Stimulated activated naive CD8-positive, alpha-beta T cell treated with anti-CD3 and anti-CD28 coated beads, Interleukin-15, Interleukin-2, amounts not matched to agents 100 ng/mL and 50 ng/mL, for 24 hours (primary cell): ENCODE results near the gene SMURF1.
"Not testable (repeated sequence)": the region's sequence is repeated elsewhere in the genome, so short reads cannot be mapped to it uniquely, and the experiment has no call there.

ENCODE experiments used
- H3K27ac Mint-ChIP-seq: one replicate; pipeline ENCODE4 v1.8.0; 2021; ENCODE audit warnings: mild to moderate bottlenecking, mixed read lengths
- H3K27me3 Mint-ChIP-seq: one replicate; pipeline ENCODE4 v1.8.0; 2021; ENCODE audit warnings: mixed read lengths
- H3K36me3 Mint-ChIP-seq: one replicate; pipeline ENCODE4 v1.8.0; 2021; ENCODE audit warnings: low read depth, mixed read lengths
- H3K4me1 Mint-ChIP-seq: one replicate; pipeline ENCODE4 v1.8.0; 2021; ENCODE audit warnings: low read depth, mixed read lengths
- H3K4me3 Mint-ChIP-seq: one replicate; pipeline ENCODE4 v1.8.0; 2021; ENCODE audit warnings: mild to moderate bottlenecking, mixed read lengths
- H3K9me3 Mint-ChIP-seq: one replicate; pipeline ENCODE4 v1.8.0; 2021; ENCODE audit warnings: mixed read lengths

SMURF1 gene

DNA sequence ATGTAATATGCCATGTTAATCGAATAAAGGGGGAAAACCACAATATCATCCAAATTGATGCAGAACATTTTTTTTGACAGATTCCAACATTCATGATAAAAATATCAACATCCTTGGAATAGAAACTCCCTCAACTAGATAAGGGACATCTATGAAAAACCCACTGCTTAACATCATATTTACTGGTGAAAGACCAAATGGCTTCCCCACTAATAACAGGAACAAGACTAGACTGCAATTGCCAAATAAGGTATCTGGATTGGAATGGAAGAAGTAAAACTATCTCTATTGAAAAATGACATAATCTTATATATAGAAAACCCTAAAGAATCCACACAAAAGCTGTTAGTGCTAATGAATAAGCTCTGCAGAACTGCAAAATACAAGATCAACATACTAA, 27.8 kb downstream of the SMURF1 start:
- Mint-ChIP-seq H3K9me3 (peaks cover 6% of the 10 kb centered on the region), H3K27me3 (no peaks in the 10 kb centered on the region), H3K36me3 (peaks cover 39% of the 10 kb centered on the region), H3K4me1 (peaks cover 45% of the 10 kb centered on the region), H3K27ac (no peak overlapping the region), H3K4me3 (no peak overlapping the region)

DNA sequence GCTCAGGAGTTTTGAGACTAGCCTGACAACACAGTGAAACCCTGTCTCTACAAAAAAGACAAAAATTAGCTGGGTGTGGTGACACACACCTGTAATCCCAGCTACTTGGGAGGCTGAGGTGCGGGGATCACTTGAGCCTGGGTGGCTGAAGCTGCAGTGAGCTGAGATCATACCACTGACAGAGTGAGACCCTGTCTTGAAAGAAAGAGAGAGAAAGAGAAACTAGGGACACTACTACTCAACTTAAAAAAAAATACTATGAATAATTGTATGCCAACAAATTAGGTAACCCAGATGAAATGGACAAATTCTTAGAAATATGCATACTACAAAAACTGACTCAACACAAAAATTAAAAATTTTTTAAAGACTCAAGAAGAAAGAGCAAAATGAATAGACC, 28.5 kb downstream of the SMURF1 start:
- Mint-ChIP-seq H3K4me3 (no peak overlapping the region), H3K4me1 (peaks cover 43% of the 10 kb centered on the region), H3K27ac (no peak overlapping the region), H3K27me3 (no peaks in the 10 kb centered on the region), H3K9me3 (peaks cover 6% of the 10 kb centered on the region), H3K36me3 (peaks cover 32% of the 10 kb centered on the region)

DNA sequence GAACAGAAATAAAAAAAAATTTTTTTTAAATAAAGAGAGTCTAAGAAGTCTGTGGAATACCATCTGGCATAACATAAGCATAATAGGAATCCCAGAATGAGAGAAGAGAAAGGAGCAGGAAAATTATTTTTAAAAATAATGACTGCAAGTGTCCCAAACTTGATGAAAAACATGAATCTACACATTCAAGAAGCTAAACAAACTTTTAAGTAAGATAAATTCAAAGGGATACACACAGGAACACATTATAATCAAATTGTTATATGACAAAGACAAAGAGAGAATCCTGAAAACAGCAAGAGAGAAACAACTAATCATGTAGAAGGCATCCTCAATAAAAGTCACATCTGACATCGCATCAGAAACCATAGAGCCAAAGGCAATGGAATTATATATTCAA, 30.9 kb downstream of the SMURF1 start:
- no peaks in the 10 kb centered on the region for H3K9me3 Mint-ChIP-seq
- H3K27me3 Mint-ChIP-seq = no peaks in the 10 kb centered on the region
- H3K4me1 Mint-ChIP-seq = peaks cover 61% of the 10 kb centered on the region
- H3K4me3 Mint-ChIP-seq = no peak overlapping the region
- H3K27ac Mint-ChIP-seq = no peak overlapping the region
- H3K36me3 Mint-ChIP-seq = peaks cover 16% of the 10 kb centered on the region

DNA sequence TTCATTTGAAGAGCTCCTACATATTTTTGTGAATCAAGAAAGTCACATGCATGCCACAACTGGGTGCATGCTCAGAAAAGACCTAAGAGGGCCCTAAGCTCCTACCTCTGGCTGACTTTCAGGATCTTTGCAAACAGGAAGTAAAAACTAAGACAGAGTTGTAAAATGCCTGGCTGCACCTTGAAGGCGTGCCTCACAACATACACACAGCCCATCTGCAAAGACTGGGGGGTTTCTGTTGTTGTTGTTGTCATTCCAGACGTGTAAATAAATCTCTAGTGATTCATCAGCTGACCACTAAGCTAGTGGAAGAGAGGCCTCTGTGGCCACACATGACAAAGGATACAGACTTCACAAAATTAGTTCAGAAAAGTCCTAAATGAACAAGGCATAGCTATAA, 31.8 kb downstream of the SMURF1 start:
- peaks cover 15% of the 10 kb centered on the region for H3K36me3 Mint-ChIP-seq
- no peaks in the 10 kb centered on the region for H3K9me3 Mint-ChIP-seq
- no peak overlapping the region for H3K27ac Mint-ChIP-seq
- H3K4me3 Mint-ChIP-seq = no peak overlapping the region
- H3K4me1 Mint-ChIP-seq = peaks cover 66% of the 10 kb centered on the region
- no peaks in the 10 kb centered on the region for H3K27me3 Mint-ChIP-seq

- Mint-ChIP-seq H3K36me3 (peaks cover 15% of the 10 kb centered on the region), H3K4me1 (peaks cover 69% of the 10 kb centered on the region), H3K27ac (no peak overlapping the region), H3K4me3 (no peak overlapping the region), H3K9me3 (no peaks in the 10 kb centered on the region), H3K27me3 (no peaks in the 10 kb centered on the region)
Observed at GRCh38 chr7:99111591-99111990, 32.3 kb downstream of the SMURF1 start.

GRCh38 chr7:99109108-99110051, 34.5 kb downstream of the SMURF1 start:
- peaks cover 8% of the 10 kb centered on the region for H3K36me3 Mint-ChIP-seq
- no peaks in the 10 kb centered on the region for H3K9me3 Mint-ChIP-seq
- H3K4me3 Mint-ChIP-seq = no peak overlapping the region
- H3K27ac Mint-ChIP-seq = peak overlapping the region; percentile 39
- no peaks in the 10 kb centered on the region for H3K27me3 Mint-ChIP-seq
- H3K4me1 Mint-ChIP-seq = peaks cover 62% of the 10 kb centered on the region

DNA sequence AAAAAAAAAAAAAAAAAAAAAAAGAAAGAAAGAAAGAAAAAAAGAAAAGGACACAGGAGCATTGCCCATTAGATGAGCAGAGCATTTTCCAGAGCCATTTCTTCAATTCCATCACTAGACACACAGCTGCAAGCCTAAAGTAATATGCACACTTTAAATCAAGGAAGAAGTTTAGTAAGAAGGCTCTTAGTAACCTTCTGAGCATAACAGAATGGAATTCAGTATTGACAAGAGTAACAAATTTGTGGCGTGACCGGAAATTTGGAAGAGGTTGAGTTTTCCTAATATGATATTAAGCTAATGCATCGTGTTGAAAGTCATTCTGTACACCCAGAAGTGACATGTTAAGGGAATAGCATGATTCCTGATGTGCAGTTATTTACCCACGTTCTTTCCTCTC, 35.3 kb downstream of the SMURF1 start:
- no peaks in the 10 kb centered on the region for H3K9me3 Mint-ChIP-seq
- peaks cover 70% of the 10 kb centered on the region for H3K4me1 Mint-ChIP-seq
- H3K27ac Mint-ChIP-seq = peak overlapping the region; percentile 39
- no peaks in the 10 kb centered on the region for H3K27me3 Mint-ChIP-seq
- no peak overlapping the region for H3K4me3 Mint-ChIP-seq
- peaks cover 6% of the 10 kb centered on the region for H3K36me3 Mint-ChIP-seq

GRCh38 chr7:99106821-99107241, 37.1 kb downstream of the SMURF1 start:
- H3K4me3 Mint-ChIP-seq = no peak overlapping the region
- no peaks in the 10 kb centered on the region for H3K27me3 Mint-ChIP-seq
- H3K9me3 Mint-ChIP-seq = no peaks in the 10 kb centered on the region
- no peaks in the 10 kb centered on the region for H3K36me3 Mint-ChIP-seq
- H3K27ac Mint-ChIP-seq = no peak overlapping the region
- H3K4me1 Mint-ChIP-seq = peaks cover 71% of the 10 kb centered on the region

DNA sequence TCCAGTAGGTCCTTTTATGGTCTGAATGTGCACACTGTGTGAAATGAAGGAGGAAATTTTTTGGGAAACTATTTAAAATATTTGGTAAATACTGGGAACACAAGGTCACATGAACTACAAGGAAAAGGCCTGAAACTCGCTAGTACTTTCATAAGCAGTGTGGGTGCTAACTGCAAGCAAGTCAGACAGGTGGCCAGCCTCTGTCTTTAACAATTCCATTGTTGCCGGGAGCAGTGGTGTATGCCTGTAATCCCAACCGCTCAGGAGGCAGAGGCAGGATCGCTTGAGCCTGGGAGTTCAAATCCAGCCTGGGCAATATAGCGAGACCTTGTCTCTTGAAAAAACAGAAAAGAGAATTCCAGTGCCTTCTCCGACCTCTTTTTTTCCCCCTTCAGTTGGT, 37.5 kb downstream of the SMURF1 start:
- H3K9me3 Mint-ChIP-seq = no peaks in the 10 kb centered on the region
- H3K27me3 Mint-ChIP-seq = no peaks in the 10 kb centered on the region
- no peak overlapping the region for H3K27ac Mint-ChIP-seq
- H3K4me1 Mint-ChIP-seq = peaks cover 67% of the 10 kb centered on the region
- no peak overlapping the region for H3K4me3 Mint-ChIP-seq
- no peaks in the 10 kb centered on the region for H3K36me3 Mint-ChIP-seq

GRCh38 chr7:99105756-99106155, 38.2 kb downstream of the SMURF1 start:
- Mint-ChIP-seq H3K36me3 (peaks cover under 1% of the 10 kb centered on the region), H3K4me1 (peaks cover 65% of the 10 kb centered on the region)

DNA sequence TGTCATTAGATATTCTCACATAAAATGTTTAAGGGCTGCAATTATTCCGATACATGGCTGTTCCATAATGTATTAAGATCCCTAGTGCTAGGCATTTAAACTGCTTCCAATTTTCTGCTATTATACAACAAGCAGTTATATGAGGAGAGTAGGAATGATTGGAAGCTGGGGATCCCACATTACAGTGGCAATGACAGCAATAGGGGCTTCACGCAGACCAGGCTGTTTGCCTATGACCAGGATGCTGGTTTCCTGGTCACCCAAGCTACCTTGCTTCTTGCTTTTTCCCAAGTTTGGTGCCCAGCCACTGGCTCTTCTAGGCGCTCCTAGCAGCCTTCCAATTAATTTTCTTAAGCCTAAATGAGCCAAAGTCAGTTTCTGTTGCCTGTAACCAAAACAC, 39.3 kb downstream of the SMURF1 start:
- H3K4me3 Mint-ChIP-seq = no peak overlapping the region
- H3K27ac Mint-ChIP-seq = no peak overlapping the region
- peaks cover 56% of the 10 kb centered on the region for H3K4me1 Mint-ChIP-seq
- no peaks in the 10 kb centered on the region for H3K9me3 Mint-ChIP-seq
- peaks cover 8% of the 10 kb centered on the region for H3K36me3 Mint-ChIP-seq
- H3K27me3 Mint-ChIP-seq = no peaks in the 10 kb centered on the region

More at GRCh38 chr7:99105756-99106155, 38.2 kb downstream of the SMURF1 start:
- Mint-ChIP-seq H3K27me3 (no peaks in the 10 kb centered on the region), H3K9me3 (no peaks in the 10 kb centered on the region), H3K4me3 (no peak overlapping the region), H3K27ac (no peak overlapping the region)

DNA sequence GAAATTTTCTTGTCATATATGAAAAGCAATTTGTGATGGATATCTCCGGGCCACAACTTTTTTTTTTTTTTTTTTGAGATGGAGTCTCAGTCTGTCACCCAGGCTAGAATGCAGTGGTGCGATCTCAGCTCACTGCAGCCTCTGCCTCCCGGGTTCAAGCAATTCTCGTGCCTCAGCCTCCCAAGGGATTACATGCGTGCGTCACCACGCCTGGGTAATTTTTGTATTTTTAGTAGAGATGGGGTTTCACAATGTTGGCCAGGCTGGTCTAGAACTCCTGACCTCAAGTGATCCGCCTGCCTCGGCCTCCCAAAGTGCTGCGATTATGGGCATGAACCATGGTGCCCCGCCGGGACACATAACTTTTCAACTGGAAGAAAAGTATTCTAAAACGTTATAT, 40.1 kb downstream of the SMURF1 start:
- H3K36me3 Mint-ChIP-seq = peaks cover 15% of the 10 kb centered on the region
- H3K4me3 Mint-ChIP-seq, H3K9me3 Mint-ChIP-seq, H3K27me3 Mint-ChIP-seq, H3K27ac Mint-ChIP-seq: not testable (repeated sequence)
- peaks cover 56% of the 10 kb centered on the region for H3K4me1 Mint-ChIP-seq

DNA sequence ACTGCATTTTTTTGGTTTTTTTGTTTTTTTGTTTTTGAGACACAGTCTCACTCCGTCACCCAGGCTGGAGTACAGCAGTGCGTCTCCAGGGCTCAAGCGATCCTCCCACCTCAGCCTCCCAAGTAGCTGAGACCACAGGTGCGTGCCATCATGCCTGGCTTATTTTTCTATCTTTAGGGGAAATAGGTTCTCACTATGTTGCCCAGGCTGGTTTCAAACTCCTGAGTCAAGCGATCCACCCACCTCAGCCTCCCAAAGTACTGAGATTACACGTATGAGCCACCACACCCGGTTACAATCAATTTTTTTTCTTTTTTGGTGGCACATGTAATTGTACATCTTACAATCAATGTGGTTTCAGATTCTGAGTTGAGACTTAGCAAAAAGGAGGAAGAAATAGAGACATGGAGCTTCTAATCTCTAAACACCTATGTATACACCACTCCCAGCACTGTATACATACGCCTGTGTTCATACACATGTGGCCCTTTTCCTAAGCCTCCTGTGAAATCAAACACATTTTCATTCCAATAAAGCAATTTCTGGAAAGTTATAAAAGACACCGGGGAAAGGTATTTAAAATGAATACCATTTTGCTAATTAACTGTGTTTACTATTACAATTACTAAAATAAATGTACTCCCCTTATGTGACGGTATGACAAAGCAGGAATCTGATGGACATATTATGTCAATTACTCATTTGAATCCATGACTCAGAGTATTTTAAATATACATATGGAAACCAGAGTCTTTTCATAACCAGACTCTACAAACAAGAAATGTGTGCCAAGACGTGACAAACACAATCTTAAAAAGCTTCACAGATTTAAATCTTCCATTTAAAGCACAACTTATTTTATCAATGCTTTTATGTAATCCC, 40.9 kb downstream of the SMURF1 start:
- Mint-ChIP-seq H3K9me3 (peaks cover 12% of the 10 kb centered on the region), H3K4me1 (peaks cover 58% of the 10 kb centered on the region), H3K27me3 (no peaks in the 10 kb centered on the region), H3K4me3 (no peak overlapping the region), H3K36me3 (peaks cover 23% of the 10 kb centered on the region), H3K27ac (no peak overlapping the region)

DNA sequence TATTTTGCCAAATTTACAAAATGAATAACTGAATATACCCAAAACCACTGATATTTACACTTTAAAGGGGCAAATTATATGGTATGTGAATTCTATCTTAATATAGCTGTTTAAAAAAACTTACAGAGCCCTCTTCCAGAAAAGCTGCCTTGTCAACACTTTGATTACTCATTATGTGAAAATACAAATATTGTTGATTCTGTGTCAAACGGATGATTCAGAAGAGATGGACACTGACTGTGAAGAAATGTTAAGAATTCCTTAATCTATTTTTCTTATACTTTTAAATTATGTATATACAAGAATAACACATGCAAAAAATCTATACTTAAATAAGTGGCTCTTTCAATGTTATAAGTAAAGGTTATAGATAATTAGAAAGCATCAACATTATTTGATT, 41.5 kb downstream of the SMURF1 start:
- no peaks in the 10 kb centered on the region for H3K27me3 Mint-ChIP-seq
- H3K4me3 Mint-ChIP-seq = no peak overlapping the region
- no peak overlapping the region for H3K27ac Mint-ChIP-seq
- peaks cover 56% of the 10 kb centered on the region for H3K4me1 Mint-ChIP-seq
- peaks cover 13% of the 10 kb centered on the region for H3K9me3 Mint-ChIP-seq
- H3K36me3 Mint-ChIP-seq = peaks cover 24% of the 10 kb centered on the region

DNA sequence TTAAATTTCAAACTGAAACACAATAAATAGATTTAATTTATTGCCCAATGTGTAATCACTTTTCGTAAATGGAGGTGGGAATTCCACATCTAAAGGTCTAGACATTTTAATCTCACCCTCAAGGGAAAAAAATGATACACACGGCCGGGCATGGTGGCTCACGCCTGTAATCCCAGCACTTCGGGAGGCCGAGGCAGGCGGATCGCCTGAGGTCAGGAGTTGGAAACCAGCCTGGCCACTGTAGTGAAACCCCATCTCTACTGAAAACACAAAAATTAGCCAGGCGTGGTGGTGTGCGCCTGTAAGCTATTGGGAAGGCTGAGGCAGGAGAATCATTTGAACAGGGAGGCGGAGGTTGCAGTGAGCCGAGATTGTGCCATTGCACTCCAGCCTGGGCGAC, 42.4 kb downstream of the SMURF1 start:
- peaks cover 54% of the 10 kb centered on the region for H3K4me1 Mint-ChIP-seq
- not testable (repeated sequence) for H3K27me3 Mint-ChIP-seq, H3K27ac Mint-ChIP-seq, H3K4me3 Mint-ChIP-seq
- peaks cover 13% of the 10 kb centered on the region for H3K9me3 Mint-ChIP-seq
- H3K36me3 Mint-ChIP-seq = peaks cover 24% of the 10 kb centered on the region
